Measurements from ENCODE around the gene TRMT1.

Gene TRMT1

DNA sequence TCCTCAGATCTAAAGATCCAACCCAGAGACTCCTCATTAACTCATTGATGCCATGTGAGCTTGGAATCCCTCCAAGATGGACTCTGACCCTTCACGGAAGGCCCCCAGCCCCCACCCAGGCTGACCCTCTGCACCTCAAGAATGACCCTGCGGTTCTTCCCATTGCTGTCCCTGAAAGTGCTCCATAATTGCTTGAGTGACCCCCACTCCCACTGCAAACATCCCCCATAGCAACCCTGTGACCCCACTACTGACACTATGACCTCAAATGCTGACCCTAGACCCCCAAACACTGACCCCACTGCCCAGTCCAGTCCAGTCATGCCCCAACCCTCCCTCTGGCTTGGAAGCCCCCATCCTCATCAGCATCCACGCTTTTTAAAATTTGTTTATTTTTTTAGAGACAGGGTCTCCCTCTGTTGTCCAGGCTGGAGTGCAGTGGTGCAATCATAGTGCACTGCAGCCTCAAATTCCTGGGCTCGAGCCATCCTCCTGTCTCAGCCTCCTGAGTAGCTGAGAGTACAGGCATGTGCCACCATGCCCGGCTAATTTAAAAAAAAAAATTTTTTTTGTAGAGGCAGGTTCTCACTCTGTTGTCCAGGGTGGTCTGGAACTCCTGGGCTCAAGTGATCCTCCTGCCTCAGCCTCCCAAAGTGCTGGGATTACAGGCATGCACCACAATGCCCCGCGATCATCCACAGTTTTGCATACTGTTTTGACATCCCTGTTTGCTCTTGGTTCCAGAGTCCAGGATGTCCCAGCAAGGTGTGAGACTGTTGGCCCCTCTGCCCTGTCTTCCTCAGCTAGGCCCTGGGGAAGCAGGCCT, 14.7 kb downstream of the TRMT1 start:
- no peak for DNase-seq

DNA sequence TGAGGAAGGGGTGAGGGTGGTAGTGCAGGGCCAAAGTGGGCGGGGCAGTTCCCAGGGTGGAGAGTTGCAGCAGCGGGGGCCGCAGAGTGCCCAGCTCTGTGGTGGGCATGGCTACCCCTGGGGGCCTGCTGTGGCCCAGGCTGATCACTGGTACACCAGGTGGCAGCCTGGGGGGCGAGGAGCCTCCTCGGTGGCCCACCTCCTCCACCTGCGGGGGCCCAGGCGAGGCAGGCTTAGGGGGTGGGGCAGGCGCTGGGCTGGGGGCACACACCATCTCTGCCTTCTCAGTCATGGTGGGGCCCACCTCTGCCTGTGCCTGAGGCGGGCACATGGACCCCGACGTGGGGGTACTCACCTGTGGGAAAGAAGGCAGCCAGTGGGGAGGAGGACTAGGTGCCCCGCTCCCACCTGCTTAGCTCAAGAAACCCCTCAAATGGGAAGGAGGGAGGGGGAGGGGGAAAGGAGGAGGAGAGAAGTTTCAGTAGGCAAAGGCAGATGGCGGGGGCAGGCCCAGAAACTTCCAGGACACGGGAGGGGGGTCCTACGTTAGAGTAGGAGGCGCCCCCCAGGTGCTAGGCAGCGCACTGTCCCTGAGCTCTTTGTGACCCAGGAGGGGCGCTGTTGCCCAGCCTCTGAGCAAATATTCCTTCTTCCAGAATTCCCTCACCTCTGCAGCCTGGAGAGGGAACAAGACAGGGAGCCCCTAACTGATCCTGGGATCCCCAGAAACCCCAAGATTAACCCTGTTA, 15.5 kb downstream of the TRMT1 start:
- DNase-seq: no peak

DNA sequence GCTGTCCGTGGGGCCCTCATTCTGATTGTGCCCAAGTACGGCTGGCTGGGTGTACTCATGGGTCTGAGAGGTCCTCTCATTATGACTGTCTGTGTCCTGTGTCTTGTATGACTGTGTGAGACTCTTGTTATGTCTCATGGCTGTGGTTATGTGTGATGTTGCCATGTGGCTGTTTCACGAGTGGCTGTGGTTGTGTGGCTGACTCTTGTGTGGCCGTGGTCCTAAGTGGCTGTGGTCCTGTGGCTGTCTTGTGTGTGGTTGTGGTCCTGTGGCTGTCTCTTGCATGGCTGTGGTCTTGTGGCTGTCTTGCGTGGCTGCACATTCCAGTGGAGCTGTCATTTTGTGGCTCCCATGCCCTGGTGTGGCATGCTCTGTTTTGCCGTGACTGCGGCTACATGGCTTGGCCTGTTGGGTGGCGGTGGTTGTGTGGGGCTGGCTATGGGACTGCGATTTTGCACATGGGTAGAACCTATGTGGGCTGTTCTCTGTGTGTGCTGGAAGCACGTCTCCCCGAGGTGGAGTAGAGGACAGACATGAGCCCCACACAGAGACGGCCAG, 16.4 kb downstream of the TRMT1 start:
- DNase-seq: no peak

DNA sequence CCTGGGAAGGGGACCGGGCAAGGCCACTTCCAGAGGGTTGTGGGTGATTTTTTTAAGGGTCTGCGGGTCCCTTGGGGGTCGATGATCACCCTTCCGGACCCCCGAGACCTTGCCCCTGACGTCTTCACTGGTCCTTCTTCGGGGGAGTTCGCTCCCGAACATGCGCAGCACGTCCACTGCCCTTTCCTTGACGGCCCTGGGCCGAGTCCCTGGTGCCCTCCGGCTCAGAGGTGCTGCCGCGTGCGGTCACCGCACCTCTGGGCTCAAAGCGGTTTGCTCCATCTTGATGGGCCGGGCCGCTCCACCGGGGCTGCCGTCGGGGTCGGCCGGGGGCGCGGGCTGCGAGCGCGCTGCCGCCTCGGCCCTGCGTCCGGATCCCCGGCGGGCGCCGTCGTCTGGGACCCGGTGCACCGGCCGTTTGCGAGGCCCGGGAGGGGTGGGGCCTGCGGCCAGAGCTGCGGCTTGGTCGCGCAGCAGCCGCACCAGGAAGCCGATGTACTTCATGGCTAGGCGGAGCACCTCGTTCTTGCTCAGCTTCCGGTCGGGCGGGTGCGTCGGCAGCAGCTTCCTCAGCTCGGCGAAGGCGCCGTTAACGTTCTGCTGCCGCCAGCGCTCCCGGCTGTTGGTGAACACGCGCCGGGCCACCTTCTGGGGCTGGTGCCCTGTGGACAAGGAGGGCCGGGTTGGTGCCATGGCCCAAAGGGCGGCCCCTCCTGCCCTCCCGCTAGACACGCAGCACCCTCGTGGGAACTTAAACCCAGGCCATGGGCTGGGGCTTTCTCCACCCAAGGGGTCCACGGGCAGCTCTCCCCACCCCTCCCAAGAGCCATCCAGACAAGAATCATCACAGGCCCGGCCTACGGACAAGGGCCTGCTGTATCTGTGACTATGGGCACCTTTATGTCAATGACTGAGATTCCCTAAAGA, 17.2 kb downstream of the TRMT1 start:
- peak; percentile 74 for DNase-seq

DNA sequence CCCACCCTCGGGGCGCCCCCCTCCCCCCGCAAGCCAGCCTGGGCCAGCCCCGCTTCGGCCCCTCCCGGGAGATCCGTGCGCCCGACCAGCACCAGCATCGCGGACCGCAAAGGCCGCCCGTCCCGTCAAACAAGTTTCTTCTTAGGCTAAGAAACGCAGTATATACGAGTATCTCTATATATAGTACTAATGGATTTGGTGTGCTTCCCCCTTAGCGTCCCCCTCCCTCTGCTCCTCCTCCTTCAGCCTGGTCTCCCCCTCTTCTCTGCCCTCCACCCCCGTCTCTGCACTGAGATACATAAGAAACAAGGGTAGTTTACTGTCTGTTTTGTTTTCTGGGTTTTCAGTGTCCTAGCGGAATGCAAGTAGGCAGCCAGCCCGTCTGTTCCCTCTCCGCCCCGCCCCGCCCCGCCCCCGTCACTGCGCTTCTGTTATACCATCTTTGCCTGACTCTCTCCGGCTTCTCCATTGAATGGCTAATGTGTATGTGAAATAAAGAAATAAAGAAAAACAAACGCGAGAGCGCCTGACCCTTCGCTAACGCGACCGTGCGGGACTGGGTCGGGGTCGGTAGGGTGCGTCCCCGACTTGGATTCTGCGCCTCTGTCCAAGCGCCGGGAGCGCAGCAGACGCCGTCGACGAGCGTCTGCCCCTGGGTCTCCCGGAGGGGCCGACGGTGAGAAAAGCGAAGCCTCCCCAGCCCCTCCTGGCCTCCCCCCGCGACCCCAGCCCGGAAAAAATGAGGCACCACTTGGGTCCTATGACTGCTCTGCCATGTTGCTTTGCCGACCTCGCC, 18.1 kb downstream of the TRMT1 start:
- DNase-seq: no peak

DNA sequence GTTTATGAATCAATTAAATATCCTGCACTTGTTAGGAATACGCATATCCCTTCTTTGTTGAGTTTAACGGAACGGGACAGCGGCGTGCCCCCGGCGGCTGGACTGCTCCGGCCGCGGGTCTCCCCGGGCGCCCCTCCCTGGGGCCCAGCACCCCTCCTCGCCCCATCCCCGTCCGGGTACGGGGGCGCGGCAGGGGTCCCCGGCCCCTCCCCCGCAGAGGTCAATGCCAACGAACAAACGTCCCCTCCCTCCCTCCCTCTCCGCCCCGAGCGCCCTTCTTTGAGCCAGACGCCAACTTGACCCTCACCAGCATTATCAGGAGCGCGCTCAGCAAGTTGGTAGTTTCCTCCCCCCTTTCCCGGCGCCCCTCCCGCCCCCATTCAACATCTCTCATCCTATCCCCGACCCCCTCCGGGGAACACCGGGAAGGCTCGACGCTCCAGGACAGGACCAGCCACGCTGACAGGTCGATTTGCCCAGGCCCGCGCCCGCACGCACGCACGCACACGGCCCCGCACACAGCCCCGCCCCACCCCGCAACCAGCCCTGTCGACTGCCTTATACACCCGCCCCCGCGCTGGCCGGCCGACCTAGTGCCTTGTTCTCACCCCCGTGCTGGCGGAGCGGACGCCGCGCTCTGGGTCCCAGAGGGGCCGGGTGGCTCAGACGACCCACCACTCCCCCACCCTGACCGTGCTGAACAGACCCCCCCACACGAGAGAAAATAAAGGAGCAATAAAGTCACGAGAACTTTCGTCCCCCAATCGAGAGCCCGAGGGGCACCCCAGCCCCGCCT, 18.9 kb downstream of the TRMT1 start:
- DNase-seq: no peak

DNA sequence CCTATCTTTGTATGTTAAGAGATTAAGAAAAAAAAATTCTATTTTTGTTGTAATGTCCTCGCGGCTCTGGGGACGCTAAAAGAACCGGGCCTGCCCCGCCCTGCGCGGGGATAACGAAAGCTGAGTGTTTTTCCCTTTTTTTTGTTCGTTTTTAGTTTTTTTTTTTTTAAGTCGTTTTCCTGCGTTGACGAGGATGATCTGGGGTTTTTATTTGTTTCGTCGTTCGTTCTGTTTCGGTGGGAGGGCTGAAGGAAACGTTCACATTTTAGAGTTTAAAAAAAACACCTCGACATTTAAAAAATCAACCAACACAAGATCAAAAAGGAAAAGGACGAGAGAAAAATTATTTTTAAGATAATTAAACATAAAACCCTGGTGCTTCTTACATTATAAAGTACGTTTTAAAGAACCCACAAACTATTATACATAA, 19.5 kb downstream of the TRMT1 start:
- no peak for DNase-seq

DNA sequence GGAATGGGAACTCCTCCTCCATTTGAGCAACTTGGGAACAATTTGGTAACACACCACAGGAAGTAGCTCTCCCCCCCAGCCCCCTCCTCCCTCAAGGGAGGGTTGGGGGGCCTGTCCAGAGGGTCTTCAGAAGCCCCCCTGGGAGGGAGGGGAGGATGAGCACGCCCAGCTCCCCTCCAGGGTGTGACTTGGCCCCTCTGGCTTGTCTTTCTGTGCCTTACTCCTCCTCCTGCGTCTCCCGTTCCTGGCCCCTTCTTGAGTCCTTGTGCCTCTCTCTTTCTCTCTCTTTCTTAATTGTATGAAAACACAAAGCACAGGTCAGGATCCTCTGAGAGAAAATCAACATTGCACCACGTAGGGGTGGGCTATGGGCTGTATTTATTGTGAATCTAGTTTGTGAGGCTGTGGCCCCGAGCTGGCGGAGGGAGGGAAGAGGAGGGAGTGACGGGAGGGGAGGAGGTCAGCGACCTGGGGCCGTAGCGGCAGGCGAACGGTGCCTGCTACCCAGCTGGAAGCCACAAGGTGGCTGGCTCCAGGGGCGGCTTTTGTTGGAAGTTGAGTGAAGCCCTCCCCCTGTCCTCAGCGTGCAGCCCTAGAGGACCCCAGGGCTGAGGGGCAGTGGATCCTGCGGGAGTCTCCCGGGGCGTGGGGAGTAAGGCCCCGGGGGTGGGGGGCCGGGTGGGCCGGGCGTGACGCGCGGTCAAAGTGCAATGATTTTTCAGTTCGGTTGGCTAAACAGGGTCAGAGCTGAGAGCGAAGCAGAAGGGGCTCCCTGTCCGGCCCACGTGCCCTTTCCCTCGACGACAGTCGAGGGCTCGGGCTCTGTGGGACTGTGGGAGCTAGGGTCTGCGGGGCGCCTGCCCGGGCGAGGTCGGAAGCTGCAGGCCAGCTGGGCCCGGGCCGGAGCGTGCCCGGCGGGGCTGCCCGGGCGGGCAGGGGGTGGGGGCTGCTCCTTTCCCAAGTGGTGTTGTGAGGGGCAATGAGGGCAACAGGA, 20.3 kb downstream of the TRMT1 start:
- no peak for DNase-seq

DNA sequence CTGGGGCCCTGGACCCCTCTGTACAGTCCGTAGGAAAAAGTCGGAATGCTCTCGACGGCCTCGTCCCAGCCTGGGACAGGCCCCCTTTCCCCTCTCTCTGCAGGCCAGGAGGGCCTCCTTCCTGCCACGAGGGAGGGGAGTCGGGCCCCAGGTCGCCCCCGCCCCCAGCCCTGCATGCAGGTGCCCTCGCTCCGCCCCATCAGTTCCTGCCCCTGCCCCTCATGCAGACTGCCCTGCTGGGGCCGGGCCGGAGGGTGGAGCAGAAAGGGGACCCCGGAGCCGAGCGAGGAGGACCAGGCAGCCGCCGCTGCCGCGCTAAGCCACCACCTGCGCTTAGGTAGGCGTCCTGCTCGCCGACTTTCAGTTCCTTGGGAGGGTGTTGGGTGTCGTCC, 21.2 kb downstream of the TRMT1 start:
- no peak for DNase-seq

DNA sequence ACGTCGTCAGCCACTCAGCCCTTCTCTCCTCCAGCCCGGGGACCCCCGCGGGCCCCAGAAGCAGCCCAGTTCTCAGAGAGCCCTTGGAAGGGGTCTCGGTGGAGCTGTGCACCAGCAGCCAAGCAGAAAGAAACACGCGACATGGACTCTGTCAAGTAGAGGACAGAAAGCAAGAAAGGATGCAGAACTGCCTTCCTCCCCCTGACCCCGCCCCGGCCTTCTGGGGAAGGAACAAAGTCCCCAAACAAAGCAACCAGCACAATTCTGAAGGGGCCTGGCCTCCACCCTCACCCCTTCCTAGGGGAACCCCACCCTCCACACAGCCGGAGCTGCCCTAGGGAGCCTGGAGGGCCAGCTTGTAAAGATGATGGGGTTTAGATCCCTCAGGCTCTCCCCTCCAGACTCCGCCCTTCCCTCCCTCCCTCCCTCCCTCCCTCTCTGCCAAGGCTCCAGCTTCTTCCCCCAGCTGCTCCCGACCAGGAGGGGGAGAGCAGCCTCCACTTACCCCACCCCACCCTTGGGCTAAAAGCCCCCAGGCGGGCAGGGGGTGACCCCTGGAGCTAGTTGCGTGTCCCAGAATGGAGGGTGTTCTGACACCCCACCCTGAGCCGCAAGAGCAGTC, 21.7 kb downstream of the TRMT1 start:
- DNase-seq: no peak

DNA sequence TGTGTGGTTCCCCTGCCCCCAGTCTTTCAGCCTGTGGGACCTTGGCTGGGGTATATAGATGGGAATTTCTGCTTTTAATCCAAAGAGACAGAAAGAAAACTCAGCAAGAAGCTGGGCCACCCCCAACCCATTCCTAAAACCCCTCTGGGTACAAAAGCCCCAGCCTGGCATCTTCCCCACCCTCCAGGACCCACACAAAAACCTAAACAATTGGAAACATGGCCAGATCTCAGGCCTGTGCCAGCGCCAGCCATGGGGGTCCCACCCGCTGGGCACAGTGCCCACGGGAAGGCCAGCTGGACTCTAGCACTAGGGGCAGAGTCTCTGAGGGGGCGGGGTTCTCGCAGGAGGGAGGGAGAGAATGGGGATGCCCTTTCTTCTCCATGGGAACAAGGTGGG, 22.4 kb downstream of the TRMT1 start:
- DNase-seq: no peak

DNA sequence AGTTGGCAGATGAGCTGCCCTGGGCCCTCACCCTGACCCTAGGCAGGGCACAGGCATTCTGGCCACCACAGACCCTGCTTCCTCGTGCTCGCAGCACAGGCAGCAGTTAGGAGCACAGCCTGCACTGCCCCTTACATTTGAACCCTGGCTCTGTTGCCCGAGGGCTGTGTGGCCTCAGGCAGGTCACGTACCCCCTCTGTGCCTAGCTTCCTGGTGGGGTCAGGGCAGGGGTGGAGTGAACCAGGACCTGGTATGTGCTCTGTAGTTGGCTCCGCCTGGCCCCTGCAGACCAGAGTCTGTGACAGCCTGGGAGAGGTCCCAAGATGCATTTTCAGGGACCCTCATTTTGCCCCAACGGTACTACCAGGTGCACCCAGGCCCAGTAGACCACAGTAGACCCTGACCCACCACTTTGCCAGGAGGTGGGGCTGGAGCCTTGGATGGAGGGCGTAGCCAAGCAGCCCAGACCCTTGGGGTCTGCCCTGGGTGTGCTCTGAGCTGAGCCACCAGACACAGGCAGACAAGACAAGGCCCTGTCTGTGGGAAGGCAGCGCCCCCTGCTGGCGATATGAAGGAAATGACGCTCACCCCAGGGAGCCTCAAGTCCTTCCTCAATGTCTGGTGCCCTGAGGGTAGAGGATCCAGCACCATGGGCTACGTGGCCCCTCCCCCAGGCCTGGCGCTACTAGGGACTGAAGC, 23.0 kb downstream of the TRMT1 start:
- peak; percentile 68 for DNase-seq

DNA sequence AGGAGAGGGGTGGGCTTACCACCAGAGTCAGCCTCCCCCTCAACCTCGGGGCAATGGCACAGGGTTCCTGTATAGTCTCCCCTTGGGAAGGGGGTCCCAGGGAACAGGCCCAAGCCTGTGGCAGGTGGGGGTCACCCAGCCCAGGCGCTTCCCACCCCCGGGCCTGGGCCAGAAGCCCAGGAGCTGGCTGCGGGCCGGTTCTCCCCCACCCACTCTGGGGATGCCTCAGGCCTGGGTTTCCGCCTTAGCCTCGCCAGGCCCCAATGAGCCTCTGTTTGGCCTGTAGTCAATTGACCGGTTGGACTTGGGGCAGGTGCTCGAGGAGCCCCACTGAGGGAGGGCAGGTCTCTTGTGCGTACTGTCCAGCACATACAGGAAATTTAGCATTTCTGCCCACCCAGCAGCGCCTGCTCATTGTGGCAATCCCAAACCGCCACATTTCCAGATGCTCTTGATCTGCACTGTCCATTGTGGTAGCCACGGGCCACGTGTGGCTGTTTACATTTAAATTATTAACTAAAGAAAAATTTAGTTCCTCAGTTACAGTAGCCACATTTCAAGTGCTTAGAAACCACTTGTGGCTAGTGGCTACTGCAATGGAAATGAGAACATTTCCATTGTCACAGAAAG, 23.8 kb downstream of the TRMT1 start:
- no peak for DNase-seq

DNA sequence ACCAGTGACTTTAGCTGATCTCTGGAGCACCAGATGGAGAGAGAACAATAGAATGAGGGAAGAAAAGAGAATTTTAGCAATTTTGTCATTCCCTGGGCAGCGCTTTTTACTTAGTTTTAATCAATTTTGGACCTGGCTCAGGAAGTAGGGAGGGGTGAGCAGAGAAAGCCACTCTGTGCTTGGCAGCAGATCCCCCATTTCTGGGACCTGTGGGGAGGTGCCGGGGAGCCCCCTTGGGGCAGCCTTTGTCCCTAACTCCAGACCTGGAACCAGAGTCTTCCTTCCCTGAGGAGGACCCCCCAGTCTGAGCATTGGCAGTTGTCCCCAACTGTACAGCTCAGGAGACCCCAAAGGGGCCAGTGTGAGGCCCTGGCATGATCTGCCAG, 24.4 kb downstream of the TRMT1 start:
- no peak for DNase-seq

DNA sequence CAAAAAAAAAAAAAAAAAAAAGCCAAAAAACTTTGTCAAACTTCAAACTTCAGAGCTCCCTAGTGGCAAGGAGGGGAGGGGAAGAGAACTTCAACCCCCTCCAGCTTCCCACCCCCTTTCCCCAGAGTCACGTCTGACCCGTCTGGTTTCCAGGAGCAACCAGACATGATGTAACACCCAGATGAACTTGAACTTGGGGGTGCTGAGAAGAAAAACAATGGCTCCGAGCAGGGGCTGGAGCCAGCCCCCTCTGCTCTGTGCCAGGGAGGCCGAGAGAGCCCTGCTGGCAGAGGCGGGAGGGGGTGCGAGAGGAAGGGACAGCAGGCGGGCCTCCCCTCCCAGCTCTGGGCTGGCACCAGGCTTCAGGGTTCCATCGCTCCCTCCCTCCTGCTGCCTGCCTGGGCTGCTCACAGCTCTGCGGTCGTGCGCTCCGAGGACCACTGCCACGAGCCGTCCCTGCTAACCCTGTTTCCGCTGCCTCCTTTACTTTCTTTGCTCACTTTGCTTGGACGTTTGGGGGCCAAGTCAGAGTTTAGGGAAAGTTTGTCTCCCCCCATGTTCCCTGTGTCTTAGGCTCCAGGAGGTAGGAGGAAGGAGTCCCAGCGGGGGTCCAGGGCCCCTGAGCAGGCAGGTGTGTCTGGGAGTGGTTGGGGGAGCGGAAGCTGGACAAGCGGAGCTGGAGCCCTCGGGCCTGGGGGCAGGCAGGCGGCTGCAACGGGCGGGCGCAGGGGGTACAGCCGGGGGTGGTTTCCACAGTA, 25.0 kb downstream of the TRMT1 start:
- no peak for DNase-seq

DNA sequence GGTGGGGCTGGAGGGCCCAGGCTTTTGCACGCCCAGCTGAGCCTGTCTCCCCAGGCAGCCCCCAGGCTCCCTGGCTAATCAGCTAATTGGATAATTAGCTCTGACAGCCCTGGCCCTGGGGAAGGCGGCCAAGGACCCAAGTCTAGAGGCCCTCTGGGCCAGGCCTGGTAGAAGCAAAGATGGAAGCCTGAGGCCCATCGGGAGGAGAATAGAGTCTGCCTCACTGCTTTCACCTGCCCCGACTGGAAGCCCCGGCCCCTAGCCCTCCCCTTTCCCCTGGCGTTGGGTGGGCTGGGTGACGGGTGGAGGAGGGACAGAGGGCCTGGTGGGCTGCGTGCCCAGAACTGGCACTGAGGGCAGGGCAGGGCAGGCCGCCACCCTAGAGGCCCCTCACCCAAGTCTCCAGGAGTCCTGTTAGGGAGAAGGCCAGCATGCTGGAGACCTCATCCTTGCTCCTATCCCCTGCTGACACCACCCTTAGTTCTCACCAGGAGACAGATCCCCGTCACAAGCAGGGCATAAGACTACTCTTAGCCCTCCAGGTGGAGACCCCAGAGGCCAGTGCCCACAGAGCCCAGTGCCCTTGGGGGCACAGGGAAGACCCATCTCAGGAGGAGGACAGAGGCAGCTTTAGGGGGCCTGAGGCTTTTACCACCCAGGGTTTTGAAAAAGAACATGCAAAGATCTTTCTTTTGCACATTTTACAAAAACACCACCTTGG, 25.9 kb downstream of the TRMT1 start:
- no peak for DNase-seq
